ENCODE data around the gene CLDN5. TPM values are rescaled to one million over a fixed set of nuclear protein-coding genes. Genes with fewer than 3 reads are reported as not detected.

Gene CLDN5
- total and polyA plus RNA-seq, 4 donors, result 61.0 to 203 (median 101) TPM

DNA sequence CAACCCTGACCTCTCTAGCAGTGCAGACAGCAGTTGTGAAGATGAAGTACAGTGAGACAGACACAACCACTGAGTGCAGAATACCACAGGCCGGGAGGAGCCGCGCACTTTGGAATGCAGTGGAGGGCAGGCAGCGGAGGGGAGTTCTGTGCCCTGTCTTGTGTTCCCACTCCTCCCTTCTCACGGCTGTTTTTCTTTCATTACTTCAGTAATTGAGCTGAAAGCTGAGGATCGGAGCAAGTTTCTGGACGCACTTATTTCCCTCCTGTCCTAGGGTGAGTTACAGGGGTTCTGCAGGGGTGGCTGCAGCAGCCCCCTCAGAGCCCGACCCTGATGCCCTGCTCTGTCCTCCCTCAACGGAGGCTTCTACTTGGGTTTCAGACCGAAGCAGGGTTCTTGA is 5.6 kb downstream of the CLDN5 start:
- no peaks in the 10 kb centered on the region for H3K9me3 ChIP-seq (ENCODE audit: control insufficient read depth, insufficient read depth, low read length)
- peaks cover 47% of the 10 kb centered on the region for H3K4me1 ChIP-seq (ENCODE audit: control insufficient read depth, insufficient read depth, low read length)
- 73% methylated on average over 7 of the region's 10 CpGs for WGBS (ENCODE audit: insufficient coverage)
- H3K27ac ChIP-seq (ENCODE audit: low read depth, low read length), result peak overlapping the region; percentile 15
- H3K4me3 ChIP-seq (ENCODE audit: low read depth, low read length), result no peak overlapping the region
- H3K27me3 ChIP-seq (ENCODE audit: control insufficient read depth, insufficient read depth, low read length), result peaks cover 19% of the 10 kb centered on the region
- peaks cover 36% of the 10 kb centered on the region for H3K36me3 ChIP-seq (ENCODE audit: control insufficient read depth, insufficient read depth, low read length)
- DNase-seq (ENCODE audit: low read depth in 4 of 6, low spot score in 6 of 6), result no peak

DNA sequence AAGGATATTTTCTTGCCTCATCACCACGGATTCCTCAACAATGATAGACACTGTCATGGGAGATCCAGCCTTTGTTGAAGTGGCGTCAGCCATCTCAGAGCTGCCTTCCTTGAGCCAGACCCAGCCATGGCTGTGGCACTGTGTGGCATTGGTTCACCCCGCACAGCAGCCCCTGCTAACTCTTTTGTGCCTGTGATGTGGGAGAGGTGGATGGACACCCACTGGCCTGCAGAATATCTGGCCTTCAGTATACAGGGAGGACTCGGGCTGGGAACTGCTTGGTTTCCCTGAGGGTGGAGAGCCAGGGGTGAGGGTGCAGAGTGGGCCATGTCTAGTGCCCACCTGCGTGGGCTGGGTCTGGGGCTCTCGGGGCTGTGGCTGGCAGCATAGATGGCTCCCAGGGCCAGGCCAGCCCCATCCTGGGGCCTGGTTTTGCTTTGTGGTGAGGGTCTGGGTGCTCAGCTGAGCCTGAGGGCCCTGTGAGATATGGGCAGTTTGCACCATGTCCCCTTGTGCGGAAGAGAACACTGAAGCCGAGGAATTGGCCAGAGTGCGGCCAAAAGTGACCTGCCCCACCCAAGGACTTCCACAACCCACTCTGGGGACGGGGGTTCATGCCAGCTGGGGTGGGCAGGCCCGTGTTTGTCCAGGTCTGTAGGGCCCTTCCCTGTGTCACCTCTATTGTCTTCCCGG is 6.1 kb downstream of the CLDN5 start:
- peaks cover 1% of the 10 kb centered on the region for H3K9me3 ChIP-seq (ENCODE audit: control insufficient read depth, insufficient read depth, low read length)
- peaks cover 36% of the 10 kb centered on the region for H3K36me3 ChIP-seq (ENCODE audit: control insufficient read depth, insufficient read depth, low read length)
- H3K27ac ChIP-seq (ENCODE audit: low read depth, low read length), result no peak overlapping the region
- peaks cover 41% of the 10 kb centered on the region for H3K4me1 ChIP-seq (ENCODE audit: control insufficient read depth, insufficient read depth, low read length)
- H3K27me3 ChIP-seq (ENCODE audit: control insufficient read depth, insufficient read depth, low read length), result peaks cover 13% of the 10 kb centered on the region
- WGBS (ENCODE audit: insufficient coverage), result 86% methylated on average over 10 of the region's 12 CpGs
- H3K4me3 ChIP-seq (ENCODE audit: low read depth, low read length), result no peak overlapping the region
- DNase-seq (ENCODE audit: low read depth in 4 of 6, low spot score in 6 of 6), result no peak

DNA sequence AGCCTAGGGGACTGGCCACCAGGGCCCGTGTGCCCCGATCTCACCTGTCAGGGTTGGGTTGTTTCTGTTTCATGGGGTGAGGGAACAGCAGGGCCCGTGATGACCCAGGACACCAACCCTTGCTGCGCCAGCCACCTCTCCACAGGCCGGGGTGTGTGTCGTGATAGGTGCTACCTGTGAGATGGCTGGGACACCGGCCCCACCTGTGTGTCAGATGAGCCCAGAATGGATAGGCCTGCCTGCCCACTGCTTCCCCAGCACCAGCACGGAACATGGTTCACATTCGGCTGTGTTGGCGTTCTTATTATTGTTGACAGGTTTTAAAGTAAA is 7.1 kb downstream of the CLDN5 start:
- H3K27ac ChIP-seq (ENCODE audit: low read depth, low read length), result no peak overlapping the region
- no peak overlapping the region for H3K4me3 ChIP-seq (ENCODE audit: low read depth, low read length)
- peaks cover 32% of the 10 kb centered on the region for H3K4me1 ChIP-seq (ENCODE audit: control insufficient read depth, insufficient read depth, low read length)
- WGBS (ENCODE audit: insufficient coverage), result 99% methylated on average over 10 of the region's 10 CpGs
- H3K36me3 ChIP-seq (ENCODE audit: control insufficient read depth, insufficient read depth, low read length), result peaks cover 31% of the 10 kb centered on the region
- H3K9me3 ChIP-seq (ENCODE audit: control insufficient read depth, insufficient read depth, low read length), result peaks cover 1% of the 10 kb centered on the region
- DNase-seq (ENCODE audit: low read depth in 4 of 6, low spot score in 6 of 6), result no peak
- peaks cover 4% of the 10 kb centered on the region for H3K27me3 ChIP-seq (ENCODE audit: control insufficient read depth, insufficient read depth, low read length)

- no peak overlapping the region for H3K4me3 ChIP-seq (ENCODE audit: low read depth, low read length)
- peaks cover 26% of the 10 kb centered on the region for H3K4me1 ChIP-seq (ENCODE audit: control insufficient read depth, insufficient read depth, low read length)
- H3K36me3 ChIP-seq (ENCODE audit: control insufficient read depth, insufficient read depth, low read length), result peaks cover 30% of the 10 kb centered on the region
- whole genome bisulfite sequencing (ENCODE audit: insufficient coverage), result 91% methylated on average over 19 of the region's 19 CpGs
- H3K9me3 ChIP-seq (ENCODE audit: control insufficient read depth, insufficient read depth, low read length), result peaks cover 1% of the 10 kb centered on the region
- no peak for DNase-seq (ENCODE audit: low read depth in 4 of 6, low spot score in 6 of 6)
- H3K27me3 ChIP-seq (ENCODE audit: control insufficient read depth, insufficient read depth, low read length), result no peaks in the 10 kb centered on the region
- H3K27ac ChIP-seq (ENCODE audit: low read depth, low read length), result no peak overlapping the region
Observed at GRCh38 chr22:19516378-19517170, 7.6 kb downstream of the CLDN5 start.

- WGBS (ENCODE audit: insufficient coverage), result 100% methylated on average over 9 of the region's 12 CpGs
- no peaks in the 10 kb centered on the region for H3K27me3 ChIP-seq (ENCODE audit: control insufficient read depth, insufficient read depth, low read length)
- no peak overlapping the region for H3K27ac ChIP-seq (ENCODE audit: low read depth, low read length)
- no peak overlapping the region for H3K4me3 ChIP-seq (ENCODE audit: low read depth, low read length)
- DNase-seq (ENCODE audit: low read depth in 4 of 6, low spot score in 6 of 6), result no peak
- peaks cover 22% of the 10 kb centered on the region for H3K4me1 ChIP-seq (ENCODE audit: control insufficient read depth, insufficient read depth, low read length)
- peaks cover 26% of the 10 kb centered on the region for H3K36me3 ChIP-seq (ENCODE audit: control insufficient read depth, insufficient read depth, low read length)
- peaks cover 1% of the 10 kb centered on the region for H3K9me3 ChIP-seq (ENCODE audit: control insufficient read depth, insufficient read depth, low read length)
Observed at GRCh38 chr22:19515654-19516377, 8.4 kb downstream of the CLDN5 start.

DNA sequence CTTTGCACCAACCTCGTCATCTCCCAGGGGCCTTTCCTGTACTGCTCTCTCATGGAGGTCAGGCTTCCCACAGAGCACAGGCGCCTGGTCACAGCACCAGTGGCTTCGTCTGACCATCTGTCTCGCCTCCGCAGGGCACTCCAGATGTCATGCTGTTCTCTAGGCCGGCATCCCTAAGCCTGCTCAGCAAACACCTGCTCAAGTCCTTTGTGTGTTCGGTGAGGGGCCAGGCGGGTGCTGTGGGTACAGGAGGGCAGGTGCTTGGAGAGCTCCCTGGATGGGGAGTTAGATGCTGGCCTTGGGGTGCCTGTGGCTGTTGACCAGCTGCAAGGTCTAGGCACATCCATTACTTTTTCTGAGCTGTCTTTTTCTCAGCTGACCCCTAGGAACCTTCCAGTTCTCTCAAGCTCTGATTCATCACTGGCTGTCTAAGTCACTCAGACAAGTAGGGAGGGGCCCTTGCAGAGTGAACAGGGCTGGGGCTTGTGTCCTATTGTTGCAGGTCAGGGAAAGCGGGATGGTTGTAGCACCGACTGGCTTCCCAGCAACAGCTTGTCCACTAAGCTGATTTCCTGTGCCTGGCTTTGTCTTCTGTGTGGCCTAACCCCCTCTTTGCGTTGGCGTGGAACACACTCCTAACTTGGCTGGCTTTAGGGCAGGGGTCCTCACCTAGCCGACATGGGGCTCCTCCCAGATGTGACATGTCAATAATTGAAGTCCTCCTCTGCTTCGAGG is 9.2 kb downstream of the CLDN5 start:
- Histone ChIP-seq H3K4me1 (ENCODE audit: control insufficient read depth, insufficient read depth, low read length) (peaks cover 20% of the 10 kb centered on the region), H3K27me3 (ENCODE audit: control insufficient read depth, insufficient read depth, low read length) (no peaks in the 10 kb centered on the region), H3K36me3 (ENCODE audit: control insufficient read depth, insufficient read depth, low read length) (peaks cover 20% of the 10 kb centered on the region), H3K27ac (ENCODE audit: low read depth, low read length) (no peak overlapping the region), H3K4me3 (ENCODE audit: low read depth, low read length) (no peak overlapping the region), H3K9me3 (ENCODE audit: control insufficient read depth, insufficient read depth, low read length) (peaks cover 1% of the 10 kb centered on the region)
- DNase-seq (ENCODE audit: low read depth in 4 of 6, low spot score in 6 of 6), result no peak
- 71% methylated on average over 14 of the region's 14 CpGs for WGBS (ENCODE audit: insufficient coverage)

DNA sequence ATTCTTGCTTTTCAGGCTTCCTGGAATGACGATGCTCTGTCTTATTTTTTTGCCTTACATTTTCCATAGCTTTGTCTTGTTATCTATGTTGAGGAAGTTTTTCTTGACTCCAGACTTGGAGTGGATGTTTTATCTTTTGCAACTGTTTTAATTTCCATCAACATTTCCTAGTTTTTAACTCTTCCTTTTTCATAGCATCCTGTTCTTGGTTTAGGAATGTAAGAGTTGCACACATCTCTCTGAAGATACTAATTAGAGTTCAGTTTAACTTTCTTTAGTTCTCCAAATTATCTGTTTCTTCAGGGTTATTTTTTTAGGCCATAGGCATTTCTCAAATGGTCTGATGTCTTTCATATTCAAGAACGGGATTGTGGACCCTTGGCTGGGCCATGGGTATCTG is 10.4 kb downstream of the CLDN5 start:
- no peak for DNase-seq (ENCODE audit: low read depth in 4 of 6, low spot score in 6 of 6)
- no peaks in the 10 kb centered on the region for H3K27me3 ChIP-seq (ENCODE audit: control insufficient read depth, insufficient read depth, low read length)
- H3K27ac ChIP-seq (ENCODE audit: low read depth, low read length), result no peak overlapping the region
- peaks cover 1% of the 10 kb centered on the region for H3K9me3 ChIP-seq (ENCODE audit: control insufficient read depth, insufficient read depth, low read length)
- WGBS (ENCODE audit: insufficient coverage), result 100% methylated on average over 1 of the region's 2 CpGs
- no peak overlapping the region for H3K4me3 ChIP-seq (ENCODE audit: low read depth, low read length)
- H3K36me3 ChIP-seq (ENCODE audit: control insufficient read depth, insufficient read depth, low read length), result peaks cover 16% of the 10 kb centered on the region
- peaks cover 8% of the 10 kb centered on the region for H3K4me1 ChIP-seq (ENCODE audit: control insufficient read depth, insufficient read depth, low read length)

GRCh38 chr22:19510919-19511341 is 13.3 kb downstream of the CLDN5 start:
- no CpG with 5 or more reads among the region's 2 CpGs for WGBS (ENCODE audit: insufficient coverage)
- DNase-seq (ENCODE audit: low read depth in 4 of 6, low spot score in 6 of 6), result no peak
- no peak overlapping the region for H3K4me3 ChIP-seq (ENCODE audit: low read depth, low read length)
- peaks cover 5% of the 10 kb centered on the region for H3K36me3 ChIP-seq (ENCODE audit: control insufficient read depth, insufficient read depth, low read length)
- peaks cover 1% of the 10 kb centered on the region for H3K9me3 ChIP-seq (ENCODE audit: control insufficient read depth, insufficient read depth, low read length)
- H3K4me1 ChIP-seq (ENCODE audit: control insufficient read depth, insufficient read depth, low read length), result no peaks in the 10 kb centered on the region
- no peak overlapping the region for H3K27ac ChIP-seq (ENCODE audit: low read depth, low read length)
- H3K27me3 ChIP-seq (ENCODE audit: control insufficient read depth, insufficient read depth, low read length), result no peaks in the 10 kb centered on the region

DNA sequence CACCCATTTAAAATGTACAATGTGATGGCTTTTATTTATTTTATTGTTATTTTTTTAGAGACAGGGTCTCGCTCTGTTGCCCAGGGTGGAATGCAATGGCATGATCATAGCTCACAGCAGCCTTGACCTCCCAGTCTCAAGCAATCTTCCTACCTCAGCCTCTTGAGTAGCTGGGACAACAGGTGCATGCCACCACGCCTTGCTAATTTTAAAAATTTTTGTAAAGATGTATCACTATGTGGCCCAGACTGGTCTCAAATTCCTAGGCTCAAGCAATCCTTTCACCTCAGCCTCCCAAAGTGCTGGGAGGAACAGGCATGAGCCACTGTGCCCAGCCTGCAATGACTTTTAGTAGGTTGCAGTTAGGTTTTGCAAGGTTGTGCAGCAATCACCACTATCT is 14.3 kb downstream of the CLDN5 start:
- DNase-seq (ENCODE audit: low read depth in 4 of 6, low spot score in 6 of 6), result no peak
- Histone ChIP-seq H3K9me3 (ENCODE audit: control insufficient read depth, insufficient read depth, low read length) (peaks cover 1% of the 10 kb centered on the region), H3K27ac (ENCODE audit: low read depth, low read length) (no peak overlapping the region), H3K36me3 (ENCODE audit: control insufficient read depth, insufficient read depth, low read length) (peaks cover 8% of the 10 kb centered on the region), H3K27me3 (ENCODE audit: control insufficient read depth, insufficient read depth, low read length) (no peaks in the 10 kb centered on the region), H3K4me1 (ENCODE audit: control insufficient read depth, insufficient read depth, low read length) (no peaks in the 10 kb centered on the region), H3K4me3 (ENCODE audit: low read depth, low read length) (no peak overlapping the region)
- no CpG with 5 or more reads among the region's 2 CpGs for WGBS (ENCODE audit: insufficient coverage)

Measured in spinal cord (tissue), 10 donors.